Neural progenitor cell (in vitro differentiated cells): Measurements from ENCODE around the gene IRAK1. TPM values are rescaled to one million over a fixed set of nuclear protein-coding genes. Genes with fewer than 3 reads are reported as not detected.

Experiments used
- DNase-seq: peaks from one replicate; pipeline ENCODE4 v3.0.0-alpha.2; 2016; ENCODE audit warnings: low spot score
- H2AFZ ChIP-seq: fragments of 200-600 bp; sonication (generic); replicated peaks from 2 replicates; pipeline ENCODE4 v1.6.1; 2016; ENCODE audit warnings: antibody characterized with exemption
- H3F3A ChIP-seq: fragments of 200-600 bp; sonication (generic); 2 replicates; pipeline ENCODE4 v1.6.1; 2016; ENCODE audit warnings: antibody characterized with exemption, low read depth
- H3K27ac ChIP-seq: fragments of 200-600 bp; sonication (generic); 2 replicates; pipeline ENCODE4 v1.5.1; 2016; ENCODE audit warnings: mild to moderate bottlenecking
- H3K27me3 ChIP-seq: fragments of 200-600 bp; sonication (generic); 2 replicates; pipeline ENCODE4 v1.6.1; 2016; ENCODE audit warnings: mild to moderate bottlenecking, moderate library complexity
- H3K36me3 ChIP-seq: fragments of 200-600 bp; sonication (generic); 2 replicates; pipeline ENCODE4 v1.5.1; 2016
- H3K4me1 ChIP-seq: fragments of 200-600 bp; sonication (generic); 2 replicates; pipeline ENCODE4 v1.6.1; 2016; ENCODE audit warnings: mixed run types
- H3K4me2 ChIP-seq: fragments of 200-600 bp; sonication (generic); 2 replicates; pipeline ENCODE4 v1.6.1; 2016
- H3K4me3 ChIP-seq: fragments of 200-600 bp; sonication (generic); 2 replicates; pipeline ENCODE4 v1.5.1; 2016
- H3K79me2 ChIP-seq: fragments of 200-600 bp; sonication (generic); 2 replicates; pipeline ENCODE4 v1.6.1; 2016; ENCODE audit warnings: low read depth
- H3K9ac ChIP-seq: fragments of 200-600 bp; sonication (generic); 2 replicates; pipeline ENCODE4 v1.6.1; 2016
- H3K9me3 ChIP-seq: fragments of 200-600 bp; sonication (generic); 2 replicates; pipeline ENCODE4 v1.5.1; 2016; ENCODE audit warnings: low read depth
- H4K20me1 ChIP-seq: fragments of 200-600 bp; sonication (generic); 2 replicates; pipeline ENCODE4 v1.6.1; 2016; ENCODE audit warnings: low read depth
- H3K27ac Mint-ChIP-seq: 3 replicates; pipeline ENCODE4 v1.8.0; 2021; ENCODE audit warnings: mixed read lengths
- H3K27me3 Mint-ChIP-seq: 2 replicates; pipeline ENCODE4 v1.8.0; 2022; ENCODE audit warnings: low read depth, mild to moderate bottlenecking, inconsistent platforms, moderate library complexity, mixed read lengths; ENCODE audit not compliant: insufficient read depth
- H3K36me3 Mint-ChIP-seq: 3 replicates; pipeline ENCODE4 v1.8.0; 2021; ENCODE audit warnings: mixed read lengths
- H3K4me1 Mint-ChIP-seq: 3 replicates; pipeline ENCODE4 v1.8.0; 2021; ENCODE audit warnings: mixed read lengths
- H3K4me3 Mint-ChIP-seq: 3 replicates; pipeline ENCODE4 v1.8.0; 2021; ENCODE audit warnings: mild to moderate bottlenecking, moderate library complexity, mixed read lengths
- H3K9me3 Mint-ChIP-seq: 3 replicates; pipeline ENCODE4 v1.8.0; 2020; ENCODE audit warnings: mixed read lengths
- EZH2 ChIP-seq: fragments of 200-600 bp; sonication (generic); IDR thresholded peaks from 2 replicates; pipeline ENCODE4 v1.6.1; 2017; ENCODE audit warnings: antibody characterized with exemption, mild to moderate bottlenecking, moderate library complexity
- EZH2phosphoT487 ChIP-seq: fragments of 200-600 bp; sonication (generic); IDR thresholded peaks from 2 replicates; pipeline ENCODE4 v1.6.1; 2017; ENCODE audit warnings: antibody characterized with exemption
- total RNA-seq: library from RNA; depleted of rRNA; stranded (reverse); fragments of >200 nt; gene quantifications from 2 replicates; pipeline ENCODE4 v1.2.3, GENCODE V29; 2015; ENCODE audit warnings: low replicate concordance
- TF ChIP-seq, protein P1 (sequence below): fragments of 200-600 bp; sonication (generic); IDR thresholded peaks from 2 replicates; pipeline ENCODE4 v1.5.1; 2017; ENCODE audit warnings: antibody characterized with exemption, mild to moderate bottlenecking

The IRAK1 gene
- total RNA-seq, 1 donor from 2014 or later: 6.8 TPM

DNA sequence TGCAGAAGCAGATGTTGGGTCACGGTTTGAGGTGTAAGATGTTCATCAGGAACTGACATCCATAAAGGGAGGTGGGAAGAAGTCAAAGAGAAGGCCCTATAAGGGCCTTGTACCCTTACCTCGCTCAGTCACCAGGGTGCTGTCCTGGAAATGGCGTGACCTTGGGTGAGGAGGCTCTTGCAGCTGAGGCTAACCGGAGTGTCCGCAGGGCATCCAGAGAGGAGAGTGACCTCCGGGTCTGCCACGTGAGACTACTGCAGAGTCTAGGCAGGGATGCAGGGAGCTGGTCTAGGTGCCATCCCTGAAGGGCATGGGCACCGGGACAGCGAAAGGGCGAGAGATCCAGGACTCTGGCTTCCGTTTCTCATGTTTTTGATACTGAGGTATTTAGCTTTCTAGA lies 28.7 kb upstream of the IRAK1 start:
- H3K27me3 Mint-ChIP-seq: no peaks in the 10 kb centered on the region
- H3K36me3 Mint-ChIP-seq: peaks cover 12% of the 10 kb centered on the region
- peaks cover 15% of the 10 kb centered on the region for H3K9me3 Mint-ChIP-seq

DNA sequence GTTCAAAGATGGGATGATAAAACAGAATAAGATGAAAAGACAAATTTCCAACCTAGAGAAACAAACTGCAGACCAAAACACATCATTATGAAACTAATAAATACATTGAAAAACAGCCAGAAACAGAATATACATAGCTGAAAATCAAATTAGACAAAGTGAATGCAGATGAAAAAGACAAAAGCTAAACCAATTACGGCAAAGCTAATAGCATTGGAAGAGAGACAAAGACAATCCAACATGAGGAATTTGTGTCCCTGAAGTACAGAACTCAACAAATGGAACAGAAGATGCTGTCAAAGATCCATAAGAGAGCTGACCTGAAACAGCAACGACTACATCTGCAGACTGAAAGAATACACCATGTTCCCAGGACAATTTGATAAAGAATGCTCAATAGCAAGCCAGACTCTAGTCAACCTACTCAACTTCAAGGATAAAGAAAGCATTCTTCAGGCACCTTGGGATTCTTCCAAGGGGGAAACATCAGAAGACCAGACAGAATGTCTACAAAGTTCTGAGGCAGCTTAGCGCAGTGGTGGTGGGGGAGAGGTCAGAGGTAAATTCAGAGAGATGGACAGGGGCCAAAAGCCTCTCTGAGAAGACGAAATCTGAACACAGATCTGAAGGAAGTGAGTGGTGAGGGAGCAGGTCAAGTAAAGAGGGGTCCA lies 27.4 kb upstream of the IRAK1 start:
- peaks cover 16% of the 10 kb centered on the region for H3F3A ChIP-seq
- H3K4me1 Mint-ChIP-seq: peaks cover 19% of the 10 kb centered on the region
- H3K9me3 ChIP-seq: no peaks in the 10 kb centered on the region
- H3K4me3 ChIP-seq: no peak overlapping the region
- no peak overlapping the region for H3K4me3 Mint-ChIP-seq
- no peak overlapping the region for H3K9ac ChIP-seq
- no peak overlapping the region for H3K27ac Mint-ChIP-seq
- peaks cover 12% of the 10 kb centered on the region for H3K36me3 Mint-ChIP-seq
- no peak for DNase-seq
- TF ChIP-seq, protein P1, sequence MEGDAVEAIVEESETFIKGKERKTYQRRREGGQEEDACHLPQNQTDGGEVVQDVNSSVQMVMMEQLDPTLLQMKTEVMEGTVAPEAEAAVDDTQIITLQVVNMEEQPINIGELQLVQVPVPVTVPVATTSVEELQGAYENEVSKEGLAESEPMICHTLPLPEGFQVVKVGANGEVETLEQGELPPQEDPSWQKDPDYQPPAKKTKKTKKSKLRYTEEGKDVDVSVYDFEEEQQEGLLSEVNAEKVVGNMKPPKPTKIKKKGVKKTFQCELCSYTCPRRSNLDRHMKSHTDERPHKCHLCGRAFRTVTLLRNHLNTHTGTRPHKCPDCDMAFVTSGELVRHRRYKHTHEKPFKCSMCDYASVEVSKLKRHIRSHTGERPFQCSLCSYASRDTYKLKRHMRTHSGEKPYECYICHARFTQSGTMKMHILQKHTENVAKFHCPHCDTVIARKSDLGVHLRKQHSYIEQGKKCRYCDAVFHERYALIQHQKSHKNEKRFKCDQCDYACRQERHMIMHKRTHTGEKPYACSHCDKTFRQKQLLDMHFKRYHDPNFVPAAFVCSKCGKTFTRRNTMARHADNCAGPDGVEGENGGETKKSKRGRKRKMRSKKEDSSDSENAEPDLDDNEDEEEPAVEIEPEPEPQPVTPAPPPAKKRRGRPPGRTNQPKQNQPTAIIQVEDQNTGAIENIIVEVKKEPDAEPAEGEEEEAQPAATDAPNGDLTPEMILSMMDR: no peak
- TF ChIP-seq EZH2phosphoT487: no peak
- TF ChIP-seq EZH2: no peak
- no peak overlapping the region for H3K27ac ChIP-seq
- H3K9me3 Mint-ChIP-seq: peaks cover 15% of the 10 kb centered on the region
- no peaks in the 10 kb centered on the region for H3K36me3 ChIP-seq
- no peaks in the 10 kb centered on the region for H3K27me3 ChIP-seq
- H2AFZ ChIP-seq: no peak overlapping the region
- peaks cover 67% of the 10 kb centered on the region for H4K20me1 ChIP-seq
- no peaks in the 10 kb centered on the region for H3K27me3 Mint-ChIP-seq
- peaks cover 16% of the 10 kb centered on the region for H3K4me1 ChIP-seq
- peaks cover 54% of the 10 kb centered on the region for H3K79me2 ChIP-seq
- H3K4me2 ChIP-seq: peak overlapping the region; percentile 55

More for the DNA sequence above, 28.7 kb upstream of the IRAK1 start:
- DNase-seq: no peak
- H3K4me1 ChIP-seq: peaks cover 16% of the 10 kb centered on the region
- H2AFZ ChIP-seq: no peak overlapping the region
- Mint-ChIP-seq H3K27ac (no peak overlapping the region), H3K4me3 (no peak overlapping the region), H3K4me1 (peaks cover 19% of the 10 kb centered on the region)
- H3K36me3 ChIP-seq: no peaks in the 10 kb centered on the region
- H3K4me3 ChIP-seq: no peak overlapping the region
- no peak overlapping the region for H3K4me2 ChIP-seq
- H3K9me3 ChIP-seq: no peaks in the 10 kb centered on the region
- TF ChIP-seq EZH2 (no peak), EZH2phosphoT487 (no peak)
- TF ChIP-seq, protein P1: no peak
- H3F3A ChIP-seq: peaks cover 16% of the 10 kb centered on the region
- H3K27me3 ChIP-seq: no peaks in the 10 kb centered on the region
- H3K9ac ChIP-seq: no peak overlapping the region
- H4K20me1 ChIP-seq: peaks cover 60% of the 10 kb centered on the region
- peaks cover 55% of the 10 kb centered on the region for H3K79me2 ChIP-seq
- H3K27ac ChIP-seq: no peak overlapping the region

DNA sequence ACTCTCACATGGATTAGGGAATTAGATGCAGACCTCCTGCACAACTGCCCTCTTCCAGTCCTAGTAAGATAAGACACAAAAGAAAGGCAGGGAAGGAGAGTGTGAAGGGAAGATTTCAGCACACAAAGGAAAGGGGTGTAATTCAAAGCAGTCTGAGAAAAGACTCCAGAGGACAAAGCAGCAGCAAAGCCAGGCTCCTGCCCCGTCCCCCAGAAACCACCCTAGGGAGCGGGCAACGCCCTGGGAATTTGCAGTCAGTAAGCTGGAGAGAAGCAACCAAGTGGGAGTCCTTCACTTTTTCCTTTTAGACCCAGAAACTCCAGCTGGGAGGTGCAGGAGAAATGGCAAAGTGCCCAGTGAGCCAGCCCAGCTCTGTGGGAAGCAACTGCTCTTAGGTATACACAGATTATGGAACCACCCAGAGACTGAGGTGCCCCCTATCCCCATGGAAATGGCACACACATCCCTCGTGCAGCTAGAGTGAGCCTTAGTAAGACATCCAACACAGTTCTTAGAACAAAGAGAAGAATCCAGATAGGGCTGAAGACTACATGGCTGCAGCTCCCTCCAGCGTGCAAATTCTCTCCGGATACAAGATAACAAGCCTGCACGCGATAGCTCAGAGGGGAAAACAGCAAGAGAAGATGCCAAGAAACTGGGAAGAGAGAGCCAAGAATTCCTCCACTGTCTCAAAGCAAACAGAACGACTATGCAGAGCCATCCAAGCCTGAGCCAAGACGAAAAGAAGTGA lies 26.5 kb upstream of the IRAK1 start:
- no peaks in the 10 kb centered on the region for H3K27me3 ChIP-seq
- no peaks in the 10 kb centered on the region for H3K36me3 ChIP-seq
- peaks cover 61% of the 10 kb centered on the region for H3K79me2 ChIP-seq
- peaks cover 12% of the 10 kb centered on the region for H3K36me3 Mint-ChIP-seq
- H3K4me3 ChIP-seq: peak overlapping the region; percentile 16
- peaks cover 67% of the 10 kb centered on the region for H4K20me1 ChIP-seq
- no peak for TF ChIP-seq EZH2
- no peak for TF ChIP-seq EZH2phosphoT487
- TF ChIP-seq, protein P1: no peak
- no peaks in the 10 kb centered on the region for H3K27me3 Mint-ChIP-seq
- H3K9ac ChIP-seq: no peak overlapping the region
- peaks cover 12% of the 10 kb centered on the region for H3K9me3 Mint-ChIP-seq
- H3K4me1 ChIP-seq: peaks cover 16% of the 10 kb centered on the region
- peak overlapping the region; percentile 55 for H3K4me2 ChIP-seq
- peak; percentile 61 for DNase-seq
- peaks cover 25% of the 10 kb centered on the region for H3K4me1 Mint-ChIP-seq
- H3K27ac ChIP-seq: peak overlapping the region; percentile 71
- H3K27ac Mint-ChIP-seq: peak overlapping the region; percentile 84
- H3K4me3 Mint-ChIP-seq: no peak overlapping the region
- H2AFZ ChIP-seq: no peak overlapping the region
- peaks cover 16% of the 10 kb centered on the region for H3F3A ChIP-seq
- H3K9me3 ChIP-seq: no peaks in the 10 kb centered on the region
